PC-3 (cell line): Measurements from ENCODE around the gene RTN3. TPM values are rescaled to one million over a fixed set of nuclear protein-coding genes. Genes with fewer than 3 reads are reported as not detected.

ENCODE experiments used
- ATAC-seq: fragments of 200-7000 bp; cut with Tn5 transposase; 2 replicates; pipeline ENCODE4 v1.9.1; 2020; ENCODE audit warnings: mild to moderate bottlenecking, moderate library complexity
- BruUV-seq: library from RNA; stranded (reverse); fragments of 400-500 nt; replicated peaks from 2 replicates; lab custom pipeline; 2021; lab: Mats Ljungman, UMichigan
- CTCF ChIA-PET: fragments of 300-600 bp; sonication (Branson Sonifier 250); formaldehyde crosslinking; loops from one replicate; lab custom pipeline; 2022; ENCODE audit warnings: antibody characterized with exemption; lab: Charles Lee
- POLR2A ChIA-PET: fragments of 300-600 bp; sonication (Branson Sonifier 250); formaldehyde crosslinking; loops from one replicate; lab custom pipeline; 2022; ENCODE audit warnings: antibody characterized with exemption; ENCODE audit not compliant: unreplicated experiment; lab: Charles Lee
- DNase-seq: peaks from one replicate; pipeline ENCODE4 v3.0.0-alpha.2; 2015
- H2AFZ ChIP-seq: fragments of 300-600 bp; sonication (generic); 2 replicates; pipeline ENCODE4 v1.6.0; 2016; ENCODE audit warnings: antibody characterized with exemption, low read length
- H3F3A ChIP-seq: fragments of 300-600 bp; sonication (generic); one replicate; pipeline ENCODE4 v1.6.0; 2017; ENCODE audit warnings: antibody characterized with exemption, low read length, control low read depth, mild to moderate bottlenecking; ENCODE audit not compliant: unreplicated experiment
- H3K27ac ChIP-seq: fragments of 300-600 bp; sonication (generic); 2 replicates; pipeline ENCODE4 v1.5.1; 2016; ENCODE audit warnings: mild to moderate bottlenecking, low read length
- H3K27me3 ChIP-seq: fragments of 300-600 bp; sonication (generic); 2 replicates; pipeline ENCODE4 v1.6.1; 2016; ENCODE audit warnings: low read length, mixed read lengths
- H3K36me3 ChIP-seq: fragments of 300-600 bp; sonication (generic); 2 replicates; pipeline ENCODE4 v1.6.1; 2016; ENCODE audit warnings: low read depth, mixed run types, low read length, mixed read lengths
- H3K4me1 ChIP-seq: fragments of 300-600 bp; sonication (generic); 2 replicates; pipeline ENCODE4 v1.5.1; 2016; ENCODE audit warnings: low read length; ENCODE audit not compliant: insufficient read depth
- H3K4me2 ChIP-seq: fragments of 300-600 bp; sonication (generic); 2 replicates; pipeline ENCODE4 v1.6.0; 2016; ENCODE audit warnings: low read length
- H3K4me3 ChIP-seq: fragments of 300-600 bp; sonication (generic); 2 replicates; pipeline ENCODE4 v1.5.1; 2016; ENCODE audit warnings: mild to moderate bottlenecking, low read length, mixed read lengths
- H3K79me2 ChIP-seq: fragments of 300-600 bp; sonication (generic); 2 replicates; pipeline ENCODE4 v1.6.1; 2017; ENCODE audit warnings: low read length, mixed read lengths
- H3K9ac ChIP-seq: fragments of 300-600 bp; sonication (generic); 2 replicates; pipeline ENCODE4 v1.6.0; 2016; ENCODE audit warnings: mild to moderate bottlenecking, low read length
- H3K9me2 ChIP-seq: fragments of 300-600 bp; sonication (generic); replicated peaks from 2 replicates; pipeline ENCODE4 v1.6.1; 2016; ENCODE audit warnings: mixed run types, low read length, mixed read lengths
- H3K9me3 ChIP-seq: fragments of 300-600 bp; sonication (generic); 2 replicates; pipeline ENCODE4 v1.6.1; 2016; ENCODE audit warnings: low read length, mixed read lengths
- H4K20me1 ChIP-seq: fragments of 300-600 bp; sonication (generic); 2 replicates; pipeline ENCODE4 v1.6.1; 2016; ENCODE audit warnings: low read length, mixed read lengths
- CTCF ChIP-seq: fragments of 300-600 bp; sonication (generic); conservative IDR thresholded peaks from 2 replicates; pipeline ENCODE4 v1.5.1; 2017; ENCODE audit warnings: antibody characterized with exemption, low read depth, mild to moderate bottlenecking, low read length
- EZH2 ChIP-seq: fragments of 300-600 bp; sonication (generic); IDR thresholded peaks from one replicate; pipeline ENCODE4 v1.6.1; 2017; ENCODE audit warnings: antibody characterized with exemption, mild to moderate bottlenecking, low read length; ENCODE audit not compliant: unreplicated experiment
- EZH2phosphoT487 ChIP-seq: fragments of 300-600 bp; sonication (generic); IDR thresholded peaks from 2 replicates; pipeline ENCODE4 v1.6.1; 2018; ENCODE audit warnings: mild to moderate bottlenecking, antibody characterized with exemption, low read length, borderline replicate concordance
- intact Hi-C: fragments of 100-400 bp; cut with micrococcal nuclease; formaldehyde crosslinking; loops from 2 replicates; pipeline ENCODE4 v1.9.0; 2023
- total RNA-seq: library from RNA; depleted of rRNA; stranded (reverse); fragments of >200 nt; gene quantifications from 2 replicates; pipeline ENCODE4 v1.2.3, GENCODE V29; 2014

The RTN3 gene
- total RNA-seq, 1 experiment from 2014 or later: 100 TPM

- TF ChIP-seq EZH2 (no peak), EZH2phosphoT487 (no peak), CTCF (no peak)
- Histone ChIP-seq H4K20me1 (no peaks in the 10 kb centered on the region), H3K27me3 (no peaks in the 10 kb centered on the region), H3K9me3 (no peaks in the 10 kb centered on the region), H3K9me2 (no peaks in the 10 kb centered on the region), H3K4me2 (peak within 1 kb of the TSS; percentile 91), H3K4me1 (peaks cover 50% of the 10 kb centered on the region), H3F3A (peaks cover 13% of the 10 kb centered on the region), H3K9ac (peak within 1 kb of the TSS; percentile 88), H2AFZ (peak within 1 kb of the TSS; percentile 88), H3K79me2 (peaks cover 40% of the 10 kb centered on the region), H3K4me3 (peak within 1 kb of the TSS; percentile 72), H3K36me3 (no peaks in the 10 kb centered on the region; the same call in 1 of the 2 replicates), H3K27ac (peak within 1 kb of the TSS; percentile 81)
- BruUV-seq: no TSS peak
- ATAC-seq (peak; percentile 60), DNase-seq (peak; percentile 96)
- ChIA-PET CTCF (interaction anchor here (0.5 to 1.1 kb wide), 3 partner anchors 9 to 66 kb away, joined by 5 to 8 read pairs (median 6); partner anchors contain the start of gene RTN3), POLR2A (no interaction called here)
- intact Hi-C loops: loop anchor here (1.0 to 2.0 kb wide), 2 partner anchors 10 to 33 kb away; partner anchors contain the start of gene RTN3
These were observed 9.8 kb upstream of the RTN3 start, which contains the start of gene ATL3 for GRCh38 chr11:63671322-63672155. ATL3 (minus strand) TSS chr11:63671376; CDS start chr11:63671335, 41 bp downstream.

- no peaks in the 10 kb centered on the region for H4K20me1 ChIP-seq
These were observed 9.2 kb upstream of the RTN3 start for GRCh38 chr11:63672156-63672463.

More at GRCh38 chr11:63672156-63672463, 9.2 kb upstream of the RTN3 start:
- peaks cover 13% of the 10 kb centered on the region for H3F3A ChIP-seq
- POLR2A ChIA-PET: no interaction called here
- H3K9ac ChIP-seq: no peak overlapping the region
- H3K27ac ChIP-seq: no peak overlapping the region
- no peak overlapping the region for H2AFZ ChIP-seq
- H3K79me2 ChIP-seq: peaks cover 35% of the 10 kb centered on the region
- TF ChIP-seq EZH2 (no peak), EZH2phosphoT487 (no peak), CTCF (no peak)
- H3K27me3 ChIP-seq: no peaks in the 10 kb centered on the region
- no peak for ATAC-seq
- H3K4me2 ChIP-seq: no peak overlapping the region
- BruUV-seq: no TSS peak
- intact Hi-C loops: no loop called here
- CTCF ChIA-PET: interaction anchor here (0.6 kb wide), 1 partner anchor 28 kb away, joined by 5 read pairs; no protein-coding TSS in a partner anchor
- peaks cover 44% of the 10 kb centered on the region for H3K4me1 ChIP-seq
- H3K4me3 ChIP-seq: no peak overlapping the region
- no peak for DNase-seq
- no peaks in the 10 kb centered on the region for H3K9me2 ChIP-seq
- no peaks in the 10 kb centered on the region; the same call in 1 of the 2 replicates for H3K36me3 ChIP-seq
- no peaks in the 10 kb centered on the region for H3K9me3 ChIP-seq
